IPS-20b (cell line): ENCODE results near the gene C19orf47.

Source experiments
- H3K27ac ChIP-seq: one replicate; pipeline ENCODE4 v1.5.1; 2013; ENCODE audit warnings: low read length
- H3K27me3 ChIP-seq: 2 replicates; pipeline ENCODE4 v1.6.1; 2013; ENCODE audit warnings: mild to moderate bottlenecking, low read length, inconsistent platforms; ENCODE audit not compliant: insufficient read depth
- H3K36me3 ChIP-seq: 2 replicates; pipeline ENCODE4 v1.6.1; 2013; ENCODE audit warnings: low read depth, mild to moderate bottlenecking, inconsistent platforms, low read length, moderate library complexity; ENCODE audit not compliant: insufficient read depth
- H3K4me1 ChIP-seq: 2 replicates; pipeline ENCODE4 v1.6.1; 2013; ENCODE audit warnings: mild to moderate bottlenecking, control low read depth, inconsistent platforms, low read length, moderate library complexity; ENCODE audit not compliant: insufficient read depth
- H3K4me3 ChIP-seq: 2 replicates; pipeline ENCODE4 v1.5.1; 2013; ENCODE audit warnings: mild to moderate bottlenecking, low read length, inconsistent platforms
- H3K9ac ChIP-seq: 2 replicates; pipeline ENCODE4 v1.6.1; 2013; ENCODE audit warnings: low read depth, mild to moderate bottlenecking, inconsistent platforms, low read length, moderate library complexity
- H3K9me3 ChIP-seq: 2 replicates; pipeline ENCODE4 v1.6.1; 2013; ENCODE audit warnings: mild to moderate bottlenecking, low read depth, low read length, inconsistent platforms; ENCODE audit not compliant: insufficient read depth

Gene C19orf47

DNA sequence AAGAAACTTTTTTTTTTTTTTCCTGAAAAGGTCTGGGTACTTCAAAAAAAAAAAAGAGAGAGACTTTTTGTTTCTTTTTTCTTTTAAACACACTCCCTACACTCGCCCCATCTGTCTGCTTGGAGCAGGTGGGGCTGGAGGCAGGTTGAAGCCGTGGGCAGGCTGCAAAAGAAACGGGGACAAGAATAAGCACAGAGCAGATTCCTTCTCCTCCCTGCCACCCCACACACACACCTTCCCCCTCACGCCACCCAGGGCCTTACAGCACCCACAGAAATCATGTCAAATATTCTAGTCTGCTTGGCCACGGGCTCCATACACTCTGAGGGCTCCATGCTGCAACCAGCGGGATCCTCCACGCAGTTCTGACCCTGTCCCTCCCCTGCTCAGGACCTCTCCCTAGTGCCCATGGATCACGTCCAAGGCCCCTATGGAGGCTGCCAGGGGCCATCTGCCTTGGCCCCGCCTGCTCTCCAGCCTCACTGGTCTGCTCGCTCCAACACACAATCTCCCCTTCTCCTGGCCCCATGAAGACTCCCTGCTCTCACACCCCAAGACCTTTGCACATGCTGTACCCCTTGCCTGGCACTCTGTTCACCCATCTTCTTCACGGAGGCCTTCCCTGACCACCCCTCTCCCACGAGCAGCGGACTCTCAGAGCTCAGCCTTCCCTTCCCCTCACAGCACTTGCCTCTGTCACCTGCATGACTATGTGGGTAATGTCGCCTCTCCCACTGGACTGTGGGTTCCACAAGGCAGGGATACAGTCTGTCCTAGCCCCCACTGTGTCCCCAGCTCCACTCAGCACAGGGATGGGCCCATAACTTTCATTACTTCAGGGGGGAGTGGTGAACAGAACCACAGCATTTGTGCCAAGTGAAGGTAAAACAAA is 74.5 kb downstream of the C19orf47 start:
- H3K4me1 ChIP-seq: 0 out of 2 replicates have a peak, but pooled peaks cover 4% of the 10 kb centered on the region
- no peaks in the 10 kb centered on the region for H3K27me3 ChIP-seq
- H3K27ac ChIP-seq: no peak overlapping the region
- H3K4me3 ChIP-seq: no peak overlapping the region
- H3K36me3 ChIP-seq: peaks cover 4% of the 10 kb centered on the region; the same call in 1 of the 2 replicates
- H3K9ac ChIP-seq: no peak overlapping the region
- no peaks in the 10 kb centered on the region for H3K9me3 ChIP-seq

- no peaks in the 10 kb centered on the region for H3K4me1 ChIP-seq
- H3K27ac ChIP-seq: no peak overlapping the region
These were observed 75.9 kb downstream of the C19orf47 start for GRCh38 chr19:40272261-40272660.

GRCh38 chr19:40271706-40272105 is 76.5 kb downstream of the C19orf47 start:
- no peak overlapping the region for H3K27ac ChIP-seq
- H3K9ac ChIP-seq: no peak overlapping the region
- no peaks in the 10 kb centered on the region for H3K27me3 ChIP-seq
- H3K36me3 ChIP-seq: peaks cover 4% of the 10 kb centered on the region; the same call in 1 of the 2 replicates
- H3K4me1 ChIP-seq: no peaks in the 10 kb centered on the region
- no peak overlapping the region for H3K4me3 ChIP-seq
- no peaks in the 10 kb centered on the region for H3K9me3 ChIP-seq

More at GRCh38 chr19:40272261-40272660, 75.9 kb downstream of the C19orf47 start:
- peaks cover 4% of the 10 kb centered on the region; the same call in 1 of the 2 replicates for H3K36me3 ChIP-seq
- H3K9me3 ChIP-seq: no peaks in the 10 kb centered on the region
- no peak overlapping the region for H3K4me3 ChIP-seq
- no peak overlapping the region; the same call in 1 of the 2 replicates for H3K9ac ChIP-seq
- H3K27me3 ChIP-seq: no peaks in the 10 kb centered on the region

GRCh38 chr19:40270362-40271089 is 77.7 kb downstream of the C19orf47 start:
- no peak overlapping the region for H3K9ac ChIP-seq

More at GRCh38 chr19:40270362-40271089, 77.7 kb downstream of the C19orf47 start:
- Histone ChIP-seq H3K27ac (no peak overlapping the region), H3K4me1 (no peaks in the 10 kb centered on the region), H3K36me3 (peaks cover 4% of the 10 kb centered on the region; the same call in 1 of the 2 replicates), H3K9me3 (no peaks in the 10 kb centered on the region), H3K27me3 (no peaks in the 10 kb centered on the region), H3K4me3 (no peak overlapping the region)
